ENCODE results near the gene IFNA13.

IFNA13 gene

GRCh38 chr9:21348430-21348970, 19.4 kb downstream of the IFNA13 start:
- TF ChIP-seq, protein P1, sequence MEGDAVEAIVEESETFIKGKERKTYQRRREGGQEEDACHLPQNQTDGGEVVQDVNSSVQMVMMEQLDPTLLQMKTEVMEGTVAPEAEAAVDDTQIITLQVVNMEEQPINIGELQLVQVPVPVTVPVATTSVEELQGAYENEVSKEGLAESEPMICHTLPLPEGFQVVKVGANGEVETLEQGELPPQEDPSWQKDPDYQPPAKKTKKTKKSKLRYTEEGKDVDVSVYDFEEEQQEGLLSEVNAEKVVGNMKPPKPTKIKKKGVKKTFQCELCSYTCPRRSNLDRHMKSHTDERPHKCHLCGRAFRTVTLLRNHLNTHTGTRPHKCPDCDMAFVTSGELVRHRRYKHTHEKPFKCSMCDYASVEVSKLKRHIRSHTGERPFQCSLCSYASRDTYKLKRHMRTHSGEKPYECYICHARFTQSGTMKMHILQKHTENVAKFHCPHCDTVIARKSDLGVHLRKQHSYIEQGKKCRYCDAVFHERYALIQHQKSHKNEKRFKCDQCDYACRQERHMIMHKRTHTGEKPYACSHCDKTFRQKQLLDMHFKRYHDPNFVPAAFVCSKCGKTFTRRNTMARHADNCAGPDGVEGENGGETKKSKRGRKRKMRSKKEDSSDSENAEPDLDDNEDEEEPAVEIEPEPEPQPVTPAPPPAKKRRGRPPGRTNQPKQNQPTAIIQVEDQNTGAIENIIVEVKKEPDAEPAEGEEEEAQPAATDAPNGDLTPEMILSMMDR (IDR thresholded peaks at IDR 0.05; ENCODE audit: extremely low read depth, missing control alignments), result no peak
- no peak for DNase-seq (ENCODE audit: low spot score)

DNA sequence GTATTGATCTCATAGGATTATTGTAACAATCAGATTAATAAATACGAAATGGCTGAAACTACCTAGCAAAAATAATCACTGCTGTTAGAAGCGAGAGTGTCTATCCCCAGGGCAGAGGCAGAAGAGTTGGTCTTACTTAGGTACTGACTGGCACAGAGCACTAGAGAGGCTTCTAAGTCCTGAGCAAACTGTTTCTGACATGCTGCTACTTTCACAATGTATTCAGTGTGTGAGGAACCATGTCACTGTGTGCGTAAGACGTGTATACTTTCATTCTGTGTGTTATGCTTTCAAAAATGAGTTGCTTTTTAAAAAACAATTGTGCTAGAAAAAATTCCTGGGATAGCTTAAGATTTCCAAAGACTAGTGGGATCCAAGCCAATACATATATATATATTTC, 27.1 kb downstream of the IFNA13 start:
- DNase-seq (ENCODE audit: low spot score), result no peak
- TF ChIP-seq, protein P1 (IDR thresholded peaks at IDR 0.05; ENCODE audit: extremely low read depth, missing control alignments), result no peak

DNA sequence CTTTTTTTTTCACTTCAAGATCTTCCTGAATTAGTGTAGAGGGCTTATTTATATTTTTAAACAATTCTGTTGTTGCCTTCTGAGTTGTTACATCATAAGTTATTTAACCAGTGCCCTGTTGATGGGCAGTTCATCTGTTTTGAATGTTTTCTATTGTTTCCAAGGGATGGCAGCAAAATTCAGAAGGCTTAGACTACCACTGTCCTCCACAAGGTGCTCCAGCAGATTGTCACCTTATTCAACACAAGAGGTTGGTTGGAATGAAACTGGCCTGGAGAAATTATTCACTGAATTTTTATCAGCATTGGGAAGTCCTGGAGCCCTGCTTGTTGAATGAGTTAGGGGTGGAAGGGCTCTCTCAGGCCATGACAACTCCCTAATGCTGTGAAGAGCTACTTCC, 31.4 kb downstream of the IFNA13 start:
- TF ChIP-seq, protein P1 (IDR thresholded peaks at IDR 0.05; ENCODE audit: extremely low read depth, missing control alignments), result no peak

DNA sequence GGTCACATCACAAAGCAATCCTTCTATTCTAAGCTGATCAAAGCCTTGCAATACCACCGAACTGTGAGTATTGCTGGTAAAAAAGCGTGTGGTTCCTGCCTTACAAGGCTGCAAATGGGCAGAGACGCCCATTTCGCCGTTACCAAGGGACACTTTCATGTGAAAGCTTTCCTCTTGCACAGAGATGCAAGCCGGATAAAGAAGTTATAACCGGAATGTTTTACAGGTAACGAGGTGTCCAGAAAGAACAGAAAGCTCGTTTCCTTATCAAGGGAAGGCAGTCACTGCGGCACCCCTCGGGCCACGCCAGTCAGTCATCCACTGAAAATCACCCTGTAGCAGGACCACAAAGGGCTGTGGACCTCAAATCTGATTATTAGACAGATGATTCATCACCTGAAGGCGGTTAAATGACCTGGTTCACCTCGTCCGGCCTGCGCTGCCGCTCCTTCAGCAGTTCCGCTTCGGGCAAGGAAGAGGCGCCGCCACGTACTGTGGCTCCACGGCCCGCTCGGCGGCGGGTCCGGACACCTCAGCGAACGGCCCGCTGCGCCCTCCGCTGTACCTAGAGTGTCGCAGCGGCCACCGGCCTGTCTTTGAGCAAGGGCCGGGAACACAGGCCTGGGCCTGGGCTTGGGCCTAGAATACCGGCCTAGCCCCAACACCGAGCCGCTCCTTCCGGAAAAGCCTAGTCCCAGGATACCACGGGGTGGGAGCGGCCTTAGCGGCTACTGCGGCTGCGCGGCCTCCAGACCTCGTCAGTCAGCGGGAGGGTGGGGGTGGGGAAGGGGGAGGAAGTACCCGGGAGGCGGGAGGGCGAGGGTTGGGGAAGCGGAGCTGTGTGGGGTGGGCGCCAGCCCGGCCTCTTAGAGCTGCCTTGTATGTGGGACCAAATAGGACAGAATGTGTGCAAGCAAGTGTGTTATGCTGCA, 32.9 kb downstream of the IFNA13 start, which contains the start of gene KLHL9:
TSS of gene KLHL9 (minus strand) at position 704 of the 932 bp plus-strand sequence. CDS start at position 159, 545 bp downstream.
- peak; percentile 89 for DNase-seq (ENCODE audit: low spot score)

More for the DNA sequence above, 31.4 kb downstream of the IFNA13 start:
- DNase-seq (ENCODE audit: low spot score), result no peak

GRCh38 chr9:21333226-21333625, 34.6 kb downstream of the IFNA13 start:
- TF ChIP-seq, protein P1 (IDR thresholded peaks at IDR 0.05; ENCODE audit: extremely low read depth, missing control alignments), result no peak
- no peak for DNase-seq (ENCODE audit: low spot score)

More for the DNA sequence above, 32.9 kb downstream of the IFNA13 start, which contains the start of gene KLHL9:
- TF ChIP-seq, protein P1 (IDR thresholded peaks at IDR 0.05; ENCODE audit: extremely low read depth, missing control alignments), result no peak

- no peak for DNase-seq (ENCODE audit: low spot score)
- TF ChIP-seq, protein P1 (IDR thresholded peaks at IDR 0.05; ENCODE audit: extremely low read depth, missing control alignments), result no peak
Measured at GRCh38 chr9:21331676-21332402, 36.0 kb downstream of the IFNA13 start.
